Measurements from ENCODE around the gene NPEPPS.

NPEPPS gene

GRCh38 chr17:47665655-47666054, 134.7 kb downstream of the NPEPPS start:
- no peak for TF ChIP-seq CTCF (IDR thresholded peaks at IDR 0.05; ENCODE audit: insufficient read depth, low read depth, low read length, missing control alignments)
- no peak for DNase-seq (ENCODE audit: low read depth)
- no peak overlapping the region for H3K4me3 ChIP-seq (ENCODE audit: low read depth, low read length)

- no peak overlapping the region for H3K4me3 ChIP-seq (ENCODE audit: low read depth, low read length)
- no peak for DNase-seq (ENCODE audit: low read depth)
- TF ChIP-seq CTCF (IDR thresholded peaks at IDR 0.05; ENCODE audit: insufficient read depth, low read depth, low read length, missing control alignments): no peak
These were observed 138.2 kb downstream of the NPEPPS start for GRCh38 chr17:47669081-47669480.

GRCh38 chr17:47670064-47670463, 139.2 kb downstream of the NPEPPS start:
- no peak for DNase-seq (ENCODE audit: low read depth)
- H3K4me3 ChIP-seq (ENCODE audit: low read depth, low read length): no peak overlapping the region
- TF ChIP-seq CTCF (IDR thresholded peaks at IDR 0.05; ENCODE audit: insufficient read depth, low read depth, low read length, missing control alignments): no peak

Data from GM12865 (cell line).